Aorta (tissue), 5 donors: ENCODE data around the gene SKI. TPM values are rescaled to one million over a fixed set of nuclear protein-coding genes. Genes with fewer than 3 reads are reported as not detected.
A peak's percentile ranks its signal among the peaks of the same experiment; 100 is the strongest.

ENCODE experiments used
- ATAC-seq: fragments of 200-7000 bp; cut with Tn5 transposase; one replicate; pipeline ENCODE4 v1.9.1; 2022; ENCODE audit warnings: moderate library complexity; ENCODE audit not compliant: low FRiP score
- DNase-seq, 2 donors: peaks; one replicate each; pipeline ENCODE4 v3.0.0-alpha.2; 2020
- H3K27ac ChIP-seq, 2 donors: one replicate each; pipeline ENCODE4 v1.5.1; 2013; ENCODE audit warnings: low read length in 2 of 2, mild to moderate bottlenecking in 2 of 2, moderate library complexity in 2 of 2, control low read depth in 1 of 2, inconsistent platforms in 1 of 2, low read depth in 1 of 2
- H3K27me3 ChIP-seq, 2 donors: one replicate each; pipeline ENCODE4 v1.6.1; 2013; ENCODE audit warnings: control low read depth in 1 of 2, low read length in 1 of 2, mild to moderate bottlenecking in 1 of 2, moderate library complexity in 1 of 2; ENCODE audit not compliant: insufficient read depth in 2 of 2, control insufficient read depth in 1 of 2
- H3K36me3 ChIP-seq, 2 donors: one replicate each; pipeline ENCODE4 v1.6.1; 2013; ENCODE audit warnings: control low read depth in 1 of 2, low read length in 1 of 2, mild to moderate bottlenecking in 1 of 2; ENCODE audit not compliant: insufficient read depth in 2 of 2, control insufficient read depth in 1 of 2
- H3K4me1 ChIP-seq, 2 donors: one replicate each; pipeline ENCODE4 v1.6.1; 2013; ENCODE audit warnings: low read length in 2 of 2, control low read depth in 1 of 2, mild to moderate bottlenecking in 1 of 2, moderate library complexity in 1 of 2; ENCODE audit not compliant: insufficient read depth in 2 of 2, control insufficient read depth in 1 of 2
- H3K4me3 ChIP-seq, 2 donors: one replicate each; pipeline ENCODE4 v1.5.1; 2013; ENCODE audit warnings: low read length in 2 of 2, control low read depth in 1 of 2, mild to moderate bottlenecking in 1 of 2
- H3K9me3 ChIP-seq: one replicate; pipeline ENCODE4 v1.6.1; 2013; ENCODE audit warnings: mild to moderate bottlenecking, low read length; ENCODE audit not compliant: control insufficient read depth
- WGBS, 2 donors: extraction: QIAGEN DNeasy Blood & Tissue Kit; methylation state at CpG; one replicate each; pipeline ENCODE4 v1.1.7; 2013; 5-methylcytosine and 5-hydroxymethylcytosine counted together
- intact Hi-C, 2 donors: fragments of 100-400 bp; cut with DNase I; formaldehyde crosslinking; loops; one replicate each; pipeline versions ENCODE4 v1.14.2 to v1.15.0; 2022
- polyA plus RNA-seq, 2 donors: library from polyadenylated mRNA; stranded (reverse); fragments of 200-250 nt; gene quantifications; one replicate each; pipeline ENCODE4 v1.2.3, GENCODE V29; 2013
- total RNA-seq, 2 donors: library from RNA; stranded (reverse); fragmentation: NEBNext Ultra II Directional; extraction: Animal tissue kit (Norgen Biotek cat#: 25700); gene quantifications; one replicate each; pipeline ENCODE4 v1.2.1, GENCODE V29; 2021
- donor health status: healthy with polysubstance abuse.
- donor health status: Bipolar disorder and iron deficiency.
- donor health status: DM: no; HTN: no; CAD: no.
- donor health status: DM: no; HTN: no; CAD: no.
- donor health status: DM: yes; HTN: yes; CAD: no.

The SKI gene
- total and polyA plus RNA-seq, 4 donors, result 20.7 to 129 (median 74.1) TPM

DNA sequence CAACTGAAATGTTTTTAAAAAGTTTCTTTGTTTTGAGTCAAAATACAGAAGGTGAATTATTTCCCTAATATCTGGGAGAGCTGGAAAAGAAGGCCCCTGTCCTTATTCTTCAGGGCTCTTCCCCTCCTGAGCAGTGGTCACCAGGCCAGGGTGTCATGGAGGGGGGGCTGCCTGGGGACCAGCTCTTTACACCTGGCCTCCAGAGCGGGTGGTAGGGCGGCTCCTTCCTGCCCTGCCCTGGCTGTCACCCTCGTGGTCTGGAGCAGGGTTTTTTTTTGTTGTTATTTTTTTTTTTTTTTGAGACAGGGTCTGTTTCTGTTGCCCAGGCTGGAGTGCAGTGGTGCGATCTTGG lies 6.6 kb downstream of the SKI start:
- no peaks in the 10 kb centered on the region for H3K9me3 ChIP-seq
- peaks cover 0 to 6% of the 10 kb centered on the region in 2 donors for H3K4me1 ChIP-seq
- ATAC-seq (no peak), DNase-seq (peak in 1 of 2 donors; percentile 57)
- WGBS, 2 donors, result 32 to 37% methylated on average over 4 of the region's 4 CpGs
- H3K36me3 ChIP-seq, result no peaks in the 10 kb centered on the region
- H3K27me3 ChIP-seq, result no peaks in the 10 kb centered on the region
- H3K27ac ChIP-seq, result peak overlapping the region in 1 of 2 donors; percentile 65
- intact Hi-C loops, result loop anchor here (5.0 kb wide), 4 partner anchors 37 to 78 kb away; no protein-coding TSS in a partner anchor
- H3K4me3 ChIP-seq, result no peak overlapping the region

- peak overlapping the region in 1 of 2 donors; percentile 60 for H3K27ac ChIP-seq
- H3K36me3 ChIP-seq, result no peaks in the 10 kb centered on the region
- H3K4me3 ChIP-seq, result no peak overlapping the region
- peaks cover 0 to 6% of the 10 kb centered on the region in 2 donors for H3K4me1 ChIP-seq
- no peaks in the 10 kb centered on the region for H3K9me3 ChIP-seq
- WGBS, 2 donors, result 78 to 79% methylated on average over 22 of the region's 22 CpGs
- H3K27me3 ChIP-seq, result no peaks in the 10 kb centered on the region
- no peak for ATAC-seq
- peak in 1 of 2 donors; percentile 42 for DNase-seq
- intact Hi-C loops, result loop anchor here in 1 of 2 donors (5.0 kb wide), 1 partner anchor 38 kb away; no protein-coding TSS in a partner anchor
Measured at GRCh38 chr1:2235300-2235998, 7.3 kb downstream of the SKI start.

DNA sequence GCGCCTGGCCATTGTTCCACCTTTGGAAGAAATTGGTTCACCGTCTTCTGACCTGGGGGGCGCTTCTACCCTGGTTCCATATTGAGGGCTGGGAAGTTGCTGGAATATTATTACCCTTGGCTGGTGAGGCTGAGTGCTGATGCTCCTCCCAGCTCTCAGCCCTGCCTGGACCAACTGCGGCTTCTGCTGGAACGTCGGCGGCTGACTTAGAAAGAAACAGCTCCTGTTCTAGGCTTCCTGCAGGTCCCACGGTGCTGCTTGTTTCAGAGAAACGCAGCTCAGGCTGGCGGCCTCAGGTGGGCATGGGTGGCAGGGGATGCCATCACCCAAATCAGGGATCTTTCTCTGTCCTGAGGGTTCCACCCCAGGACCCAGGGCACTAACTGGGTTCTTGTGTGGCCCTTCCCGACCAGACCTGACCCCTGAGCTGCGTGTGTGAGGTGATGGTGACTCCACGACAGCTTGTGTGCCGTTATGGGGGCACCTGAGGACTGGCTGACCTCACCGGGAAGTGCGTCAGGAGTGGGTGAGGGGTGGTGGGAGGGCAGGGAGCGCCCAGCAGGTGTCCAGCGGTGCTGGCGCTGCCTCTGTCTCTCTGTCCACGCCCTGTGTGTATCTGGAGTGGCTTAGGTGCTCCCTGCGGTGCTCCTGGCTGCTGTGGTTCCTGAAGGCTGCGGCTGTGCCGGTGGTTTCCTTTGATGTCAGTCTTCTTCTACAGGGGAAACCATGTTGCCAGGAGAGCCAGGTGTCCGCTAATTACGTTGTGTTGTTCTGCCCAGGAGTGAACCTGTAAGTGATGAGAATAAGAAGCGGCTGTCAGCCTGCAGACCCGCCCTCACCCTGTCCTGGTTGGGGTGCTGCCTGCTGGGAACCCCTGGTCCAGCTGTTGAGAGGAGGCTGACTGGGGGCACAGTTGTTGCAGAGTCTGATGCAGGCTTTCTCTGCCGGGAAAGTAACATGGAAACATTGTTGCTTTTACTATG lies 8.9 kb downstream of the SKI start:
- no peaks in the 10 kb centered on the region for H3K36me3 ChIP-seq
- no peaks in the 10 kb centered on the region for H3K9me3 ChIP-seq
- no peaks in the 10 kb centered on the region for H3K27me3 ChIP-seq
- WGBS, 2 donors, result 43 to 46% methylated on average over 28 of the region's 28 CpGs
- H3K27ac ChIP-seq, result peak overlapping the region in 1 of 2 donors; percentile 11
- DNase-seq (peak in 1 of 2 donors; percentile 46), ATAC-seq (no peak)
- intact Hi-C loops, result loop anchor here in 1 of 2 donors (5.0 kb wide), 1 partner anchor 40 kb away; no protein-coding TSS in a partner anchor
- H3K4me3 ChIP-seq, result no peak overlapping the region
- H3K4me1 ChIP-seq, result peaks cover 0 to 6% of the 10 kb centered on the region in 2 donors

DNA sequence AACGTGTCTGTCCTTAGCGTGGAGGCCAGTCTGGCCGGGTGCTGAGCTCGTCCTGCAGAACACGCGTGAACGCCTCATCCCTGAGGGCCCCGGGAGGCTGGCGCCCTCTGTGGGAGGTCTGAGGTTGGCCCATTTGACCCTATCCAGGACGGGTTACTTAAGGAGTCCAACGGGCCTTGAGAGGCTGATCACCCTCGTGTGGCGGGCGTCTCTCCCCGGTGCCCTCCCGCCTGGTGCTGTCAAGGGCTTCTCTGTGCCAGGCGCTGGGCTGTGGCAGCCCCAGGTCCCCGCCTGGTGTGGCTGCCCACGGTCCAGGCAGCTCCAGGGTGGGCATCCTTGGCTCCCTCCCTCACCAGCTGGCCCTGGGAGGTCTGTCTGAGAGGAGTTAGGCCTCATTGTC lies 9.7 kb downstream of the SKI start:
- ATAC-seq (no peak), DNase-seq (no peak)
- Histone ChIP-seq H3K27me3 (no peaks in the 10 kb centered on the region), H3K4me3 (no peak overlapping the region), H3K27ac (peak overlapping the region in 1 of 2 donors; percentile 14), H3K36me3 (no peaks in the 10 kb centered on the region), H3K9me3 (no peaks in the 10 kb centered on the region), H3K4me1 (peaks cover 0 to 6% of the 10 kb centered on the region in 2 donors)
- 17 to 20% methylated on average over 19 of the region's 19 CpGs for WGBS, 2 donors
- intact Hi-C loops, result loop anchor here in 1 of 2 donors (5.0 kb wide), 1 partner anchor 40 kb away; no protein-coding TSS in a partner anchor

- no peaks in the 10 kb centered on the region for H3K36me3 ChIP-seq
- ATAC-seq, result no peak
- no peak overlapping the region for H3K27ac ChIP-seq
- H3K4me1 ChIP-seq, result peaks cover 0 to 3% of the 10 kb centered on the region in 2 donors
- no peak overlapping the region for H3K4me3 ChIP-seq
- no peak for DNase-seq
- intact Hi-C loops, result loop anchor here in 1 of 2 donors (5.0 kb wide), 1 partner anchor 41 kb away; no protein-coding TSS in a partner anchor
- H3K27me3 ChIP-seq, result no peaks in the 10 kb centered on the region
- H3K9me3 ChIP-seq, result no peaks in the 10 kb centered on the region
- WGBS, 2 donors, result 36 to 42% methylated on average over 25 of the region's 25 CpGs
Measured at GRCh38 chr1:2238361-2239012, 10.4 kb downstream of the SKI start.

- H3K27ac ChIP-seq, result no peak overlapping the region
- H3K27me3 ChIP-seq, result no peaks in the 10 kb centered on the region
- DNase-seq (no peak), ATAC-seq (no peak)
- intact Hi-C loops, result loop anchor here in 1 of 2 donors (5.0 kb wide), 1 partner anchor 42 kb away; no protein-coding TSS in a partner anchor
- H3K4me1 ChIP-seq, result peaks cover 0 to 3% of the 10 kb centered on the region in 2 donors
- no peaks in the 10 kb centered on the region for H3K9me3 ChIP-seq
- WGBS, 2 donors, result 58 to 62% methylated on average over 6 of the region's 6 CpGs
- H3K4me3 ChIP-seq, result no peak overlapping the region
- H3K36me3 ChIP-seq, result no peaks in the 10 kb centered on the region
Measured at GRCh38 chr1:2239013-2239370, 10.9 kb downstream of the SKI start.

- Histone ChIP-seq H3K4me1 (peaks cover 0 to 3% of the 10 kb centered on the region in 2 donors), H3K9me3 (no peaks in the 10 kb centered on the region), H3K4me3 (no peak overlapping the region), H3K36me3 (no peaks in the 10 kb centered on the region), H3K27me3 (no peaks in the 10 kb centered on the region), H3K27ac (no peak overlapping the region)
- ATAC-seq (no peak), DNase-seq (no peak)
- WGBS, 2 donors, result 70 to 71% methylated on average over 30 of the region's 30 CpGs
- intact Hi-C loops, result loop anchor here in 1 of 2 donors (5.0 kb wide), 1 partner anchor 42 kb away; no protein-coding TSS in a partner anchor
Measured at GRCh38 chr1:2239384-2239985, 11.4 kb downstream of the SKI start.
